ENCODE measurements around the gene LRRC1. TPM values are rescaled to one million over a fixed set of nuclear protein-coding genes. Genes with fewer than 3 reads are reported as not detected.
A peak's percentile ranks its signal among the peaks of the same experiment; 100 is the strongest.

The LRRC1 gene
- total and polyA plus RNA-seq, 2 of the 8 experiments (the other 6 are each of a cell fraction or from before 2014, with no cell fraction given): 6.7 to 15.9 TPM

GRCh38 chr6:53945765-53946407 is 151.1 kb downstream of the LRRC1 start:
- no peaks in the 10 kb centered on the region for H3K9me3 ChIP-seq (ENCODE audit: insufficient read depth in 2 of 2, low read depth in 1 of 2, low read length in 1 of 2)
- TF ChIP-seq POLR2AphosphoS5 (IDR thresholded peaks at IDR 0.05; ENCODE audit: low read depth, low read length) (no peak), SUZ12 (IDR thresholded peaks at IDR 0.05; ENCODE audit: low read length) (no peak), GABPA (IDR thresholded peaks at IDR 0.05; ENCODE audit: borderline replicate concordance, insufficient read depth, low read length) (no peak), BRCA1 (IDR thresholded peaks at IDR 0.05; ENCODE audit: low read depth, low read length) (no peak), SIX5 (IDR thresholded peaks at IDR 0.05; ENCODE audit: low read depth, low read length) (no peak), ASH2L (IDR thresholded peaks at IDR 0.05; ENCODE audit: low read length) (no peak), CBX8 (IDR thresholded peaks at IDR 0.05; ENCODE audit: borderline replicate concordance, low read depth, low read length) (no peak), JUN (IDR thresholded peaks at IDR 0.05; ENCODE audit: low read depth, low read length) (no peak), NANOG (IDR thresholded peaks at IDR 0.05; ENCODE audit: insufficient read depth, low read depth, low read length, poor library complexity, severe bottlenecking) (no peak), EP300 (IDR thresholded peaks at IDR 0.05; ENCODE audit: borderline replicate concordance in 1 of 2, low read depth in 2 of 2, low read length in 2 of 2) (no peak), TAF7 (optimal IDR thresholded peaks at IDR 0.05; ENCODE audit: borderline replicate concordance, low read depth, low read length) (no peak), KDM1A (IDR thresholded peaks at IDR 0.05; ENCODE audit: borderline replicate concordance, low read length) (no peak), CHD1 (IDR thresholded peaks at IDR 0.05; ENCODE audit: low read depth, low read length) (no peak), SP2 (IDR thresholded peaks at IDR 0.05; ENCODE audit: low read length) (no peak)

More at GRCh38 chr6:53945765-53946407, 151.1 kb downstream of the LRRC1 start:
- Histone ChIP-seq H4K8ac (ENCODE audit: extremely low read depth, insufficient read depth, low read length) (no peak overlapping the region), H3K4me1 (replicated peaks in 1 of 4; ENCODE audit: control insufficient read depth in 3 of 4, insufficient read depth in 4 of 4, low read length in 3 of 4) (peaks cover 0 to 2% (median 0%) of the 10 kb centered on the region in 4 experiments; a peak in 1 of 7 replicates), H2BK120ac (replicated peaks; ENCODE audit: low read depth, low read length) (no peak overlapping the region), H3K27me3 (replicated peaks in 1 of 4; ENCODE audit: control insufficient read depth in 3 of 4, extremely low read depth in 1 of 4, insufficient read depth in 3 of 4, low read length in 3 of 4) (no peaks in the 10 kb centered on the region), H3K4me2 (ENCODE audit: insufficient read depth in 1 of 2, low read depth in 2 of 2, low read length in 2 of 2) (no peak overlapping the region), H3K4me3 (ENCODE audit: extremely low read depth in 1 of 4, insufficient read depth in 2 of 4, low read depth in 3 of 4, low read length in 4 of 4) (no peak overlapping the region), H3K79me1 (ENCODE audit: low read depth, low read length) (no peaks in the 10 kb centered on the region), H3K56ac (replicated peaks; ENCODE audit: insufficient read length, low read depth, low read length) (no peak overlapping the region), H3K4ac (replicated peaks; ENCODE audit: insufficient read length, low read depth, low read length) (no peak overlapping the region), H3K9ac (replicated peaks in 1 of 4; ENCODE audit: extremely low read depth in 1 of 4, low read depth in 3 of 4, low read length in 3 of 4) (no peak overlapping the region; a peak in 1 of 7 replicates), H4K20me1 (replicated peaks in 1 of 2; ENCODE audit: control insufficient read depth in 1 of 2, insufficient read depth in 2 of 2, low read length in 2 of 2) (no peaks in the 10 kb centered on the region), H3K23me2 (ENCODE audit: low read depth, low read length) (no peaks in the 10 kb centered on the region), H2AK5ac (ENCODE audit: low read depth, low read length) (no peak overlapping the region), H4K91ac (replicated peaks; ENCODE audit: insufficient read length, low read length) (no peak overlapping the region), H2BK15ac (ENCODE audit: low read length) (no peak overlapping the region), H2AFZ (ENCODE audit: low read length) (no peak overlapping the region), H2BK20ac (ENCODE audit: low read length) (no peak overlapping the region), H2BK12ac (ENCODE audit: low read depth, low read length) (no peak overlapping the region), H3K14ac (ENCODE audit: insufficient read length) (no peak overlapping the region), H3K23ac (ENCODE audit: insufficient read length) (no peak overlapping the region), H3K27ac (ENCODE audit: low read depth, low read length) (no peak overlapping the region), H3K79me2 (ENCODE audit: control insufficient read depth in 1 of 2, insufficient read depth in 2 of 2, low read length in 2 of 2) (no peaks in the 10 kb centered on the region), H3K18ac (ENCODE audit: extremely low read depth, low read length) (no peak overlapping the region), H2BK5ac (ENCODE audit: low read depth, low read length) (0 out of 2 replicates have a peak overlapping the region, but pooled peaks have one; percentile 78), H4K5ac (ENCODE audit: insufficient read length, low read depth, low read length) (no peak overlapping the region), H3K36me3 (ENCODE audit: control insufficient read depth in 2 of 4, insufficient read depth in 4 of 4, low read length in 3 of 4) (no peaks in the 10 kb centered on the region)
- 82% methylated on average over 3 of the region's 4 CpGs; no CpG with 5 or more reads in 1 of the 2 experiments for WGBS, 2 experiments (ENCODE audit: extremely low coverage in 1 of 2, insufficient coverage in 1 of 2, insufficient read length in 1 of 2, insufficient replicate concordance in 2 of 2, low coverage in 1 of 2, low lambda C conversion rate in 2 of 2, missing lambda C conversion rate in 1 of 2)
- DNase-seq (ENCODE audit: low read depth in 1 of 2, low spot score in 2 of 2) (no peak), FAIRE-seq (no peak)
- ChIA-PET POLR2A (ENCODE audit: partially characterized antibody) (no interaction called here), CTCF (ENCODE audit: partially characterized antibody) (interaction anchor here (0.6 to 2.8 kb wide), 2 partner anchors 9 to 211 kb away, joined by 4 to 16 read pairs; no protein-coding TSS in a partner anchor)
